Thyroid gland (tissue), 4 donors: ENCODE results near the gene COMT.

ENCODE experiments used
- POLR2A ChIP-seq, 2 donors: fragments of 450-650 bp; IDR thresholded peaks; one replicate each; pipeline ENCODE4 v1.6.1; 2017; ENCODE audit warnings: antibody characterized with exemption in 2 of 2, mild to moderate bottlenecking in 2 of 2, moderate library complexity in 1 of 2
- TF ChIP-seq, protein P1 (sequence below), 6 experiments: fragments of 200-600 bp in 3 of 6; fragments of 450-650 bp in 3 of 6; sonication (generic) in 3 of 6; IDR thresholded peaks; one replicate each; pipeline ENCODE4 v1.5.1; 2016 to 2019; ENCODE audit warnings: antibody characterized with exemption in 6 of 6, mild to moderate bottlenecking in 2 of 6, inconsistent platforms in 1 of 6, moderate library complexity in 1 of 6

DNA sequence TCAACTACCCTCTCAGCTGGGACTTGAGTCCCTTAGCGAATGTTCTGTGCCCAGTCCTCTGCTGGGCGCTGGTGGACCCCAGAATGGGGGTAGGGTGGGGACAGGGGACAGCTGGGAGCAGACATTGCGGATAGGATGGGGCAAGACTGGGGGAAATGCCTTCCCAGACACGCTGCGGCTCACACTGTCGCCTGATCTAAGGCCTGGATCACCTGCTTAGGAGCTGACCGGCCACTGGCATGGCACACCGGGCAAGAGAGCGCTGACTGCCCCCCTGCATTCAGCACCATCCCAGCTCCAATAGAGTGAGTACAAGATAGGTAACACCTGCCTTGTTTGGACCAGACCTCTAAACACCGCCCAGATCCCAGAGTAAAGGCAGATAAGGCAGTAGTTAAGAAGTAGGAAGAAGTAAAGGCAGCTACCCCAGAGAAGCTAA, 73.6 kb downstream of the COMT start:
- TF ChIP-seq, protein P1, sequence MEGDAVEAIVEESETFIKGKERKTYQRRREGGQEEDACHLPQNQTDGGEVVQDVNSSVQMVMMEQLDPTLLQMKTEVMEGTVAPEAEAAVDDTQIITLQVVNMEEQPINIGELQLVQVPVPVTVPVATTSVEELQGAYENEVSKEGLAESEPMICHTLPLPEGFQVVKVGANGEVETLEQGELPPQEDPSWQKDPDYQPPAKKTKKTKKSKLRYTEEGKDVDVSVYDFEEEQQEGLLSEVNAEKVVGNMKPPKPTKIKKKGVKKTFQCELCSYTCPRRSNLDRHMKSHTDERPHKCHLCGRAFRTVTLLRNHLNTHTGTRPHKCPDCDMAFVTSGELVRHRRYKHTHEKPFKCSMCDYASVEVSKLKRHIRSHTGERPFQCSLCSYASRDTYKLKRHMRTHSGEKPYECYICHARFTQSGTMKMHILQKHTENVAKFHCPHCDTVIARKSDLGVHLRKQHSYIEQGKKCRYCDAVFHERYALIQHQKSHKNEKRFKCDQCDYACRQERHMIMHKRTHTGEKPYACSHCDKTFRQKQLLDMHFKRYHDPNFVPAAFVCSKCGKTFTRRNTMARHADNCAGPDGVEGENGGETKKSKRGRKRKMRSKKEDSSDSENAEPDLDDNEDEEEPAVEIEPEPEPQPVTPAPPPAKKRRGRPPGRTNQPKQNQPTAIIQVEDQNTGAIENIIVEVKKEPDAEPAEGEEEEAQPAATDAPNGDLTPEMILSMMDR (IDR thresholded peaks at IDR 0.05): no peak
- no peak for TF ChIP-seq POLR2A (IDR thresholded peaks at IDR 0.05)
